RWPE1 (cell line): ENCODE data around the gene DNAH2.

ENCODE experiments used
- CTCF ChIA-PET: fragments of 350-600 bp; sonication (Branson Sonifier 250); formaldehyde crosslinking; extraction: SDS; loops from one replicate; lab custom pipeline; 2021; lab: Yijun Ruan, JAX
- POLR2A ChIA-PET: fragments of 400-600 bp; formaldehyde crosslinking; extraction: SDS; loops from one replicate; lab custom pipeline; 2020; ENCODE audit warnings: antibody characterized with exemption; ENCODE audit not compliant: low non-redundant PET; lab: Yijun Ruan, JAX
- DNase-seq: peaks from one replicate; pipeline ENCODE4 v3.0.0; 2012; ENCODE audit warnings: low spot score
- H3K27ac ChIP-seq: fragments of 450-650 bp; 2 replicates; pipeline ENCODE4 v1.5.1; 2017
- CTCF ChIP-seq: fragments of 450-650 bp; conservative IDR thresholded peaks from 2 replicates; pipeline ENCODE4 v1.5.1; 2017; ENCODE audit warnings: low read depth, mild to moderate bottlenecking

The DNAH2 gene

DNA sequence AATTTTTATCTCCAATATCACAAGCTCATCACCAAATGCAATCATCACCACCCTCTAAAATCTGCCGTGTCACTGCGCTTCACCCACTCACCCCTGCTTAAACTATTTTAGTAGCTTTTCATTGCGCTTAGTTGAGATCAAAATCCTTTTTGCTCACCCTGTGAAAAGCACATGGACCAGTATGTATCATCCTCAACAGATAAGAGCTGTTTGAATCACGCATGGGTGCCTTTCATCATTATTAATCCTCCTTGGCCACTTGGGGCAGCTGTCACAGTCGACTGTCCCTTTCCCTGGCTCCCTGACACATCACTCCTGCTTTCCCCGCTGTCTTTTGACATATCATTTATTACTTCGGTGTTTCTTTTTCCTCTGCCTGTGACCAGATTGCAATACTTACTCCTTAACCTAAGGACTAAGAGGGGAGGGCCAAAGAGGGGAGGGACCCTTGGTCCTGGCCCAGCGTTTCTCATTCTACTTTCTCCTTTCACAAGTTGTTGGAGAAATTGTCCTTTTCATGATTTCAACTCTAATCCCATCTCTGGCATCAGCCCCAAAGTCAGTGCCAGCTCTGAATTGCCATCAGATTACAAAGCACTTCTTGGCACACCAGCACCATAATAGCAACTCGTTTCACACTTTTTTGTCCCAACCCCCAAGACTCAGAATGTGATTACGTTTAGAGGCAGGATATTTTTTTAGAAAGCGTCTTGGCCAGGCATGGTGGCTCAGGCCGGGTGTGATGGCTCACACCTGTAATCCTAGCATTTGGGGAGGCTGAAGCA is 107.9 kb downstream of the DNAH2 start:
- peak overlapping the region; percentile 38; the same call in 1 of the 2 replicates for H3K27ac ChIP-seq
- TF ChIP-seq CTCF = no peak
- ChIA-PET POLR2A (interaction anchor here (0.9 kb wide), 1 partner anchor 19 kb away, joined by 4 read pairs; no protein-coding TSS in a partner anchor), CTCF (interaction anchor here (0.6 to 1.2 kb wide), 5 partner anchors 9 to 82 kb away, joined by 3 to 7 read pairs (median 5); no protein-coding TSS in a partner anchor)
- no peak for DNase-seq

DNA sequence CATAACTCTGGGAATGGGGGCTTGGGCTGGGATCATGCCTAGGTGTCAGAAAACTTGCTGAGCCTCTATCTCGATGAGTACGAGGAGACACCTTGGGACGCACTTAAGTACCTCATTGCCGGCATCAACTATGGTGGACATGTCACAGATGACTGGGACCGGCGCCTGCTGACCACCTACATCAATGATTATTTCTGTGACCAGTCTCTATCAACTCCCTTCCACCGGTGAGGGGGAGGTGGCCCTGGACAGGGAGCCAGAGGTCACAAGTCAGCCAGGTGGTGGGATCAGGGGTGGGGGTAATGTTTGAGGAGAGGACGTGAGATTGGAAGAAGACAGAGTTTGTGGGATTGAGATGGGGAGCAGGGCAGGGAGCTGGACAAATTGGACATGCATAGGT is 113.1 kb downstream of the DNAH2 start:
- no peak for TF ChIP-seq CTCF
- CTCF ChIA-PET = interaction anchor here (1.3 kb wide), 1 partner anchor 87 kb away, joined by 3 read pairs; no protein-coding TSS in a partner anchor
- POLR2A ChIA-PET = no interaction called here
- no peak for DNase-seq
- H3K27ac ChIP-seq = no peak overlapping the region

- DNase-seq = no peak
- H3K27ac ChIP-seq = no peak overlapping the region
- ChIA-PET POLR2A (no interaction called here), CTCF (interaction anchor here (0.6 kb wide), 1 partner anchor 10 kb away, joined by 4 read pairs; no protein-coding TSS in a partner anchor)
- TF ChIP-seq CTCF = no peak
Measured at GRCh38 chr17:7831233-7831632, 113.7 kb downstream of the DNAH2 start.

- H3K27ac ChIP-seq = no peak overlapping the region
- DNase-seq = no peak
- POLR2A ChIA-PET = no interaction called here
- TF ChIP-seq CTCF = no peak
- CTCF ChIA-PET = interaction anchor here (0.6 to 2.0 kb wide), 4 partner anchors 9 to 213 kb away, joined by 3 to 10 read pairs (median 3); no protein-coding TSS in a partner anchor
Measured at GRCh38 chr17:7832431-7832830, 114.9 kb downstream of the DNAH2 start.

DNA sequence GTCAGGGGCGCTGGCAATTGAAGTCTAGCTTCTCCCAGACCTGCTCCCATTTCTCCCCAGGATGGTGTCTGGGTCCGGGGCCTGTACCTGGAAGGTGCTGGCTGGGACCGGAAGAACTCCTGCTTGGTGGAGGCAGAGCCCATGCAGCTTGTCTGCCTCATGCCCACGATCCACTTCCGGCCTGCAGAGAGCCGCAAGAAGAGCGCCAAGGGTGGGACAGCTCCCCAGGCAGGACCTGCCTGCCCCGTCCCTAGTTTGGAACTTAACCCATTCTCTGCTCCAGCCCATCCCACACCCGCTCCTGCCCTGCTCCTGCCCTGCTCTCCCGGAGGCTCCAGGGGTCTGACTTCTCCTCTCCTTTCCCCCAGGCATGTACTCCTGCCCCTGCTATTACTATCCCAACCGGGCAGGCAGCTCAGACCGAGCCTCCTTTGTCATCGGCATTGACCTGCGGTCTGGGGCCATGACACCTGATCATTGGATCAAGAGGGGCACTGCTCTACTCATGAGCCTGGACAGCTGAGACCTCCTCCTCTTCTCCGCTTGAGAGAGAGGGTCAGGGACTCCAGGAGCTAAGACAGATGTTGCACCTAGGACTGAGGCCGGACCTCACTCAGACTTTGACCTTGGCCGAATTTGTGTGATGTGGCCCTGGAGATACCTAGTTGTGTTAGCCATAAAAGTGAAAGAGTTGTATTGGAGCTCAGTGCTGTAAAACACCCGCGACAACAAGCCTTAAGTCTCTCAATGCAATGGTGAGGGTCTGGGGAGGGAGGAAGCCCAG is 115.7 kb downstream of the DNAH2 start:
- no peak for TF ChIP-seq CTCF
- CTCF ChIA-PET = interaction anchor here (0.5 to 2.0 kb wide), 9 partner anchors 10 to 212 kb away, joined by 3 to 10 read pairs (median 3); no protein-coding TSS in a partner anchor
- peak overlapping the region; percentile 99 for H3K27ac ChIP-seq
- DNase-seq = no peak
- POLR2A ChIA-PET = no interaction called here
